ENCODE results near the gene NKD2. TPM values are rescaled to one million over a fixed set of nuclear protein-coding genes. Genes with fewer than 3 reads are reported as not detected.

Gene NKD2
- total RNA-seq, 1 experiment from 2014 or later: 0.57 TPM

DNA sequence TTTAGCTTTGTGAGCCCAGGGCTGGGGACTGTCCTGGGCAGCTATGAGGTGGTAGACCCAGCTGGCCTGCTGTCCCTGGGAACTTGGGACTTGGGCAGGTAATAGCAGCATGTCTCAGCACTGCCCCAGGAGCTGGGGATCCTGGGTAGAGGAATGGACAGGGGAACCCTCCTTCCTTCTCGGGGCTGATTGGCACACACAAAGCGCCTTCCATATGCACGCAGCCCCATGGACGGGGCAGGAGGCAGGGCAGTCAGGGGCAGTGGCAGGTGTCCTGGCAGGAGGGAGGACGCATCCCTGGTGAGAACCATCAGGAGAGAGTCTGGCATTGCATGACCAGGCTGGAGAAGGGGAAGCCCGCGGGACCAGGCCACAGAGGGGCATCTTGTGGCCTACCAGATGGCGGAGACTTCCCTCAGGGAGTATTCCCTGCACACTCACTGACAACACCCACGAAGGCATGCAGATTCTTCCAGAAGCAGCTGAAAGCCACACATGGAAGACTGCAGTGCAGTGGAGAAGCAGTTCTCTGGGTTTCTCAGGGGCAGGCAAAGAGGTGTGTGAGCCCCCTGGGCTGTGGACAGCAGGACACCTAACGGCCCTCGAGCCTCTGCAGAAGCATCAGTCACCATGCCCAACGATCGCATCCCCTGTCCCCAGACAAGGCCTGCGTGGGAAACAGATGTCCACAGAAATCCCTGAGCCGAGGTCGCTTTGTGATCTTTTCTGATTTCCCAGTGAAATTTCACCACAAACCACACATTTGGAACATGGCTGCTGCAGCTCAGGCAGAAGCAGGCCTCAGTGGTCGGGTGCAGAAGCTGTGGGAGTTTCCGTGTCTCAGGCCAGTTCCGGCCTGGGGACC, 7.0 kb upstream of the NKD2 start:
- CTCF ChIA-PET: no interaction called here
- Histone ChIP-seq H3K27ac (no peak overlapping the region), H4K20me1 (ENCODE audit: insufficient read depth) (no peaks in the 10 kb centered on the region), H3K36me3 (ENCODE audit: low read depth) (no peaks in the 10 kb centered on the region), H3K4me2 (no peak overlapping the region), H3K27me3 (ENCODE audit: insufficient read depth, low read depth) (peaks cover 83% of the 10 kb centered on the region), H3K9me3 (ENCODE audit: insufficient read depth, low read depth) (no peaks in the 10 kb centered on the region), H3K4me1 (replicated peaks; ENCODE audit: insufficient read depth) (peaks cover 4% of the 10 kb centered on the region; the same call in 1 of the 2 replicates), H3K9me2 (ENCODE audit: insufficient read depth) (no peaks in the 10 kb centered on the region), H2AFZ (no peak overlapping the region), H3K79me2 (ENCODE audit: low read depth) (no peaks in the 10 kb centered on the region), H3F3A (ENCODE audit: insufficient read depth, low read depth) (peaks cover 19% of the 10 kb centered on the region; the same call in 1 of the 2 replicates), H3K4me3 (no peak overlapping the region)
- POLR2A ChIA-PET (ENCODE audit: unreplicated experiment): no interaction called here
- intact Hi-C loops (cut with micrococcal nuclease; ENCODE audit: unreplicated experiment): no loop called here
- BruUV-seq (replicated peaks): no TSS peak
- no peak for TF ChIP-seq EZH2 (IDR thresholded peaks at IDR 0.05; ENCODE audit: low read depth)
- TF ChIP-seq, protein P1, sequence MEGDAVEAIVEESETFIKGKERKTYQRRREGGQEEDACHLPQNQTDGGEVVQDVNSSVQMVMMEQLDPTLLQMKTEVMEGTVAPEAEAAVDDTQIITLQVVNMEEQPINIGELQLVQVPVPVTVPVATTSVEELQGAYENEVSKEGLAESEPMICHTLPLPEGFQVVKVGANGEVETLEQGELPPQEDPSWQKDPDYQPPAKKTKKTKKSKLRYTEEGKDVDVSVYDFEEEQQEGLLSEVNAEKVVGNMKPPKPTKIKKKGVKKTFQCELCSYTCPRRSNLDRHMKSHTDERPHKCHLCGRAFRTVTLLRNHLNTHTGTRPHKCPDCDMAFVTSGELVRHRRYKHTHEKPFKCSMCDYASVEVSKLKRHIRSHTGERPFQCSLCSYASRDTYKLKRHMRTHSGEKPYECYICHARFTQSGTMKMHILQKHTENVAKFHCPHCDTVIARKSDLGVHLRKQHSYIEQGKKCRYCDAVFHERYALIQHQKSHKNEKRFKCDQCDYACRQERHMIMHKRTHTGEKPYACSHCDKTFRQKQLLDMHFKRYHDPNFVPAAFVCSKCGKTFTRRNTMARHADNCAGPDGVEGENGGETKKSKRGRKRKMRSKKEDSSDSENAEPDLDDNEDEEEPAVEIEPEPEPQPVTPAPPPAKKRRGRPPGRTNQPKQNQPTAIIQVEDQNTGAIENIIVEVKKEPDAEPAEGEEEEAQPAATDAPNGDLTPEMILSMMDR (conservative IDR thresholded peaks at IDR 0.05): no peak
- DNase-seq: no peak

DNA sequence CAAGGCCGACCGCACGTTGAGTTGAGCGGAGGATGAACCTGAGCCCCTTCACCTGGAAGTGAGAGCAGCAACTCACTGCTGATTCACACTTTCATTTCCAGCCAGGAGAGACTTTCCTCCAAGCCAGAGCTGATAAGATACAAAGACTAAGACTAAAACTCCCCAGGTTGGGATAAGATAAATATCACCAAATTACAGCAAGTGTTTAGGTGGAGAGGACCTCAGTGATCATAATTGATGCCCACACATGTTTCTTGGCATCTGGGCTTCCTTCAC, 6.4 kb upstream of the NKD2 start:
- H3K27ac ChIP-seq: no peak overlapping the region
- H3K27me3 ChIP-seq (ENCODE audit: insufficient read depth, low read depth): peaks cover 83% of the 10 kb centered on the region
- H3K36me3 ChIP-seq (ENCODE audit: low read depth): no peaks in the 10 kb centered on the region
- TF ChIP-seq, protein P1 (conservative IDR thresholded peaks at IDR 0.05): no peak
- TF ChIP-seq EZH2 (IDR thresholded peaks at IDR 0.05; ENCODE audit: low read depth): no peak
- H4K20me1 ChIP-seq (ENCODE audit: insufficient read depth): no peaks in the 10 kb centered on the region
- no peaks in the 10 kb centered on the region for H3K79me2 ChIP-seq (ENCODE audit: low read depth)
- H3K9me2 ChIP-seq (ENCODE audit: insufficient read depth): no peaks in the 10 kb centered on the region
- ChIA-PET POLR2A (ENCODE audit: unreplicated experiment) (no interaction called here), CTCF (interaction anchor here (0.7 kb wide), 1 partner anchor 131 kb away, joined by 6 read pairs; no protein-coding TSS in a partner anchor)
- H3K4me2 ChIP-seq: no peak overlapping the region
- H3F3A ChIP-seq (ENCODE audit: insufficient read depth, low read depth): peaks cover 19% of the 10 kb centered on the region; the same call in 1 of the 2 replicates
- H2AFZ ChIP-seq: no peak overlapping the region
- peaks cover 4% of the 10 kb centered on the region; the same call in 1 of the 2 replicates for H3K4me1 ChIP-seq (replicated peaks; ENCODE audit: insufficient read depth)
- no peak for DNase-seq
- H3K4me3 ChIP-seq: no peak overlapping the region
- no peaks in the 10 kb centered on the region for H3K9me3 ChIP-seq (ENCODE audit: insufficient read depth, low read depth)
- intact Hi-C loops (cut with micrococcal nuclease; ENCODE audit: unreplicated experiment): no loop called here
- BruUV-seq (replicated peaks): no TSS peak

DNA sequence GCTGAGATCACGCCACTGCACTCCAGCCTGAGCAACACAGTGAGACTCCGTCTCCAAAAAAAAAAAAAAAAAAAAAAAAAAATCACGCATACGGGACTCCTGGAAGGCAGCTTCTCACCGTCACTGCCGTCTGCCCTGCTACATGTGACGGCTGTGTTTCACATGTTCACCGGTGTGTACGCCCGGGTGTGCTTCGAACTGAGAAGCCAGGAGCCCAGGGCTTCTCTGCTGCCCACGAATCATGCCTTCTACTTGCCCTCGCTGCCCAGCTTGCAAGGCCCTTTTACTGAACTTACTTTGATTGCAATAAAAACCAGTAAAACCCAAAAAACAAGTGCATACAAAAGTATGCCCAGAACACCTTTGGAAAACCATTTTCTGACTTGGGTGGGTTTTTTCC, 5.8 kb upstream of the NKD2 start:
- no peak for DNase-seq
- TF ChIP-seq, protein P1 (conservative IDR thresholded peaks at IDR 0.05): no peak
- TF ChIP-seq EZH2 (IDR thresholded peaks at IDR 0.05; ENCODE audit: low read depth): no peak
- Histone ChIP-seq H3K4me1 (replicated peaks; ENCODE audit: insufficient read depth) (peaks cover 4% of the 10 kb centered on the region; the same call in 1 of the 2 replicates), H3K27me3 (ENCODE audit: insufficient read depth, low read depth) (peaks cover 83% of the 10 kb centered on the region), H2AFZ (no peak overlapping the region), H3K9me3 (ENCODE audit: insufficient read depth, low read depth) (no peaks in the 10 kb centered on the region), H4K20me1 (ENCODE audit: insufficient read depth) (no peaks in the 10 kb centered on the region), H3K27ac (no peak overlapping the region), H3K9me2 (ENCODE audit: insufficient read depth) (no peaks in the 10 kb centered on the region), H3F3A (ENCODE audit: insufficient read depth, low read depth) (peaks cover 19% of the 10 kb centered on the region; the same call in 1 of the 2 replicates), H3K4me2 (no peak overlapping the region), H3K4me3 (no peak overlapping the region), H3K36me3 (ENCODE audit: low read depth) (no peaks in the 10 kb centered on the region), H3K79me2 (ENCODE audit: low read depth) (no peaks in the 10 kb centered on the region)
- ChIA-PET CTCF (interaction anchor here (0.7 kb wide), 1 partner anchor 131 kb away, joined by 6 read pairs; no protein-coding TSS in a partner anchor), POLR2A (ENCODE audit: unreplicated experiment) (no interaction called here)
- no TSS peak for BruUV-seq (replicated peaks)
- intact Hi-C loops (cut with micrococcal nuclease; ENCODE audit: unreplicated experiment): no loop called here
